HEK293 (cell line): ENCODE measurements around the gene LRBA.

Experiments
- CTCF ChIA-PET: fragments of 350-600 bp; formaldehyde crosslinking; extraction: SDS; loops from one replicate; lab custom pipeline; 2021; ENCODE audit warnings: antibody characterized with exemption; lab: Yijun Ruan, JAX
- POLR2A ChIA-PET: fragments of 300-600 bp; formaldehyde crosslinking; extraction: SDS; loops from one replicate; lab custom pipeline; 2020; ENCODE audit warnings: antibody characterized with exemption, inconsistent platforms; lab: Yijun Ruan, JAX
- H3K27ac ChIP-seq: fragments of 200-500 bp; sonication (Bioruptor generic); 2 replicates; pipeline ENCODE4 v1.5.1; 2014; ENCODE audit warnings: low read depth, low read length, control low read depth, inconsistent platforms; ENCODE audit errors: extremely low read depth
- H3K36me3 ChIP-seq, 2 experiments: fragments of 200-500 bp in 1 of 2; sonication (Bioruptor generic) in 1 of 2; 1 replicate in 1 of 2; 2 replicates in 1 of 2; pipeline ENCODE4 v1.5.1; 2014 to 2017; ENCODE audit warnings: inconsistent platforms in 2 of 2, low read length in 2 of 2; ENCODE audit not compliant: control insufficient read depth in 2 of 2, insufficient read depth in 1 of 2
- H3K4me1 ChIP-seq: fragments of 200-500 bp; sonication (Bioruptor generic); 2 replicates; pipeline ENCODE4 v1.5.1; 2014; ENCODE audit warnings: mild to moderate bottlenecking, low read length, inconsistent platforms; ENCODE audit not compliant: control insufficient read depth, insufficient read depth
- H3K4me3 ChIP-seq: 2 replicates; pipeline ENCODE4 v1.5.1; 2011; ENCODE audit warnings: low read depth, mild to moderate bottlenecking, control low read depth, low read length, moderate library complexity
- H3K9me3 ChIP-seq: fragments of 200-500 bp; sonication (Bioruptor generic); 2 replicates; pipeline ENCODE4 v1.5.1; 2014; ENCODE audit warnings: low read depth, low read length, inconsistent platforms; ENCODE audit not compliant: control insufficient read depth, insufficient read depth
- IKZF3 ChIP-seq: fragments of 450-650 bp; IDR thresholded peaks from 2 replicates; pipeline ENCODE4 v1.5.0; 2018; ENCODE audit warnings: missing biosample characterization, mild to moderate bottlenecking, missing genetic modification characterization, moderate library complexity
- KLF7 ChIP-seq: fragments of 450-650 bp; formaldehyde crosslinking; IDR thresholded peaks from 2 replicates; pipeline ENCODE4 v1.5.1; 2016; ENCODE audit warnings: missing biosample characterization, missing genetic modification characterization, borderline replicate concordance
- MEIS1 ChIP-seq: sonication (generic); formaldehyde crosslinking; IDR thresholded peaks from 2 replicates; pipeline ENCODE4 v1.8.1; 2022; ENCODE audit warnings: missing genetic modification reagents, mild to moderate bottlenecking, borderline replicate concordance
- SALL2 ChIP-seq: fragments of 450-650 bp; formaldehyde crosslinking; IDR thresholded peaks from 2 replicates; pipeline ENCODE4 v1.5.0; 2017; ENCODE audit warnings: missing biosample characterization, mild to moderate bottlenecking, missing genetic modification characterization, borderline replicate concordance
- SCRT2 ChIP-seq: fragments of 450-650 bp; formaldehyde crosslinking; IDR thresholded peaks from 2 replicates; pipeline ENCODE4 v1.5.1; 2016; ENCODE audit warnings: missing biosample characterization, missing genetic modification characterization
- SP3 ChIP-seq: fragments of 450-650 bp; formaldehyde crosslinking; IDR thresholded peaks from 2 replicates; pipeline ENCODE4 v1.5.1; 2016; ENCODE audit warnings: missing biosample characterization, missing genetic modification characterization
- YY1 ChIP-seq: fragments of 450-650 bp; formaldehyde crosslinking; IDR thresholded peaks from 2 replicates; pipeline ENCODE4 v1.5.1; 2018; ENCODE audit warnings: missing biosample characterization, missing genetic modification characterization
- ZNF114 ChIP-seq: fragments of 450-650 bp; formaldehyde crosslinking; IDR thresholded peaks from 2 replicates; pipeline ENCODE4 v1.5.0; 2017; ENCODE audit warnings: missing biosample characterization, missing genetic modification characterization
- ZNF184 ChIP-seq: fragments of 450-650 bp; IDR thresholded peaks from 2 replicates; pipeline ENCODE4 v1.5.1; 2018; ENCODE audit warnings: missing biosample characterization, mild to moderate bottlenecking, missing genetic modification characterization
- ZNF23 ChIP-seq: fragments of 450-650 bp; formaldehyde crosslinking; IDR thresholded peaks from 2 replicates; pipeline ENCODE4 v1.5.1; 2016; ENCODE audit warnings: missing biosample characterization, missing genetic modification characterization, borderline replicate concordance
- ZNF24 ChIP-seq: fragments of 450-650 bp; formaldehyde crosslinking; IDR thresholded peaks from 2 replicates; pipeline ENCODE4 v1.5.1; 2016; ENCODE audit warnings: missing biosample characterization, missing genetic modification characterization
- ZNF248 ChIP-seq: fragments of 450-650 bp; formaldehyde crosslinking; IDR thresholded peaks from 2 replicates; pipeline ENCODE4 v1.5.1; 2017; ENCODE audit warnings: missing biosample characterization, missing genetic modification characterization
- ZNF324 ChIP-seq: fragments of 450-650 bp; formaldehyde crosslinking; IDR thresholded peaks from 2 replicates; pipeline ENCODE4 v1.5.1; 2016; ENCODE audit warnings: missing biosample characterization, missing genetic modification characterization
- ZNF335 ChIP-seq: fragments of 450-650 bp; formaldehyde crosslinking; conservative IDR thresholded peaks from 2 replicates; pipeline ENCODE4 v1.5.1; 2016; ENCODE audit warnings: missing biosample characterization, missing genetic modification characterization
- ZNF394 ChIP-seq: fragments of 450-650 bp; formaldehyde crosslinking; IDR thresholded peaks from 2 replicates; pipeline ENCODE4 v1.5.1; 2016; ENCODE audit warnings: missing biosample characterization, missing genetic modification characterization, mild to moderate bottlenecking, moderate library complexity, borderline replicate concordance
- ZNF473 ChIP-seq: fragments of 450-650 bp; formaldehyde crosslinking; IDR thresholded peaks from 2 replicates; pipeline ENCODE4 v1.5.1; 2017; ENCODE audit warnings: missing biosample characterization, missing genetic modification characterization
- ZNF548 ChIP-seq: fragments of 450-650 bp; formaldehyde crosslinking; IDR thresholded peaks from 2 replicates; pipeline ENCODE4 v1.5.1; 2016; ENCODE audit warnings: missing biosample characterization, missing genetic modification characterization
- ZNF621 ChIP-seq: fragments of 450-650 bp; formaldehyde crosslinking; IDR thresholded peaks from 2 replicates; pipeline ENCODE4 v1.5.1; 2017; ENCODE audit warnings: missing biosample characterization, missing genetic modification characterization
- ZNF660 ChIP-seq: fragments of 450-650 bp; IDR thresholded peaks from 2 replicates; pipeline ENCODE4 v1.5.1; 2018; ENCODE audit warnings: missing biosample characterization, mild to moderate bottlenecking, missing genetic modification characterization
- ZNF830 ChIP-seq: fragments of 450-650 bp; IDR thresholded peaks from 2 replicates; pipeline ENCODE4 v1.5.0; 2018; ENCODE audit warnings: missing biosample characterization, missing genetic modification characterization, low read depth, mild to moderate bottlenecking, moderate library complexity
- TF ChIP-seq, protein P1 (sequence below): sonication (generic); formaldehyde crosslinking; IDR thresholded peaks from 2 replicates; pipeline ENCODE4 v1.8.1; 2022; ENCODE audit warnings: mild to moderate bottlenecking, moderate library complexity, missing genetic modification reagents
- TF ChIP-seq, protein P2 (sequence below): fragments of 450-650 bp; formaldehyde crosslinking; IDR thresholded peaks from 2 replicates; pipeline ENCODE4 v1.5.1; 2016; ENCODE audit warnings: missing biosample characterization, missing genetic modification characterization
- TF ChIP-seq, protein P3 (sequence below): fragments of 450-650 bp; formaldehyde crosslinking; IDR thresholded peaks from 2 replicates; pipeline ENCODE4 v1.5.1; 2017; ENCODE audit warnings: missing biosample characterization, missing genetic modification characterization
- TF ChIP-seq, protein P4 (sequence below): fragments of 450-650 bp; formaldehyde crosslinking; IDR thresholded peaks from 2 replicates; pipeline ENCODE4 v1.5.1; 2016; ENCODE audit warnings: missing biosample characterization, missing genetic modification characterization
- TF ChIP-seq, protein P5 (sequence below): fragments of 450-650 bp; formaldehyde crosslinking; IDR thresholded peaks from 2 replicates; pipeline ENCODE4 v1.5.1; 2016; ENCODE audit warnings: missing biosample characterization, missing genetic modification characterization, low read depth
- TF ChIP-seq, protein P6 (sequence below): fragments of 450-650 bp; formaldehyde crosslinking; IDR thresholded peaks from 2 replicates; pipeline ENCODE4 v1.5.1; 2016; ENCODE audit warnings: missing biosample characterization, missing genetic modification characterization

The LRBA gene

DNA sequence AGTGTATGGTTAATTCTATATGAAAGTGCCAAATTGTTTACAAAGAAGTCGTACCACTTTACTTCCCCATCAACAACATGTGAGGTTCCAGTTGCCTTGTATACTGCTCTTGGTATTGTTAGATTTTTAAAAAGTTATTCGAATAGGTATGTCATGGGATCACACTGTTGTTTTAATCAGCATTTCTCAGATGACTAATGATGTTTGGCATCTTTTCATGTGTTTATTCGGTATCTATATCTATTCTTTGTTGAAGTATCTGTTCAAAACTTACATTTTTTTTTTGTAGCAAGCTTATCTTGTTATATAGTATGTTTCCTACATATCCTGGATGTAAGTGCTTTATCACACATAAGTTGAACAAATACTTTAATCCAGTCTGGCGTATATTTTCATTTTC is 532.5 kb downstream of the LRBA start:
- Histone ChIP-seq H3K9me3 (no peaks in the 10 kb centered on the region), H3K27ac (no peak overlapping the region), H3K4me3 (no peak overlapping the region), H3K36me3 (no peaks in the 10 kb centered on the region), H3K4me1 (no peaks in the 10 kb centered on the region)
- POLR2A ChIA-PET, result no interaction called here
- TF ChIP-seq ZNF335 (tag by site-specific recombination), result no peak
- no peak for TF ChIP-seq SALL2 (tag by site-specific recombination)
- TF ChIP-seq, protein P1, sequence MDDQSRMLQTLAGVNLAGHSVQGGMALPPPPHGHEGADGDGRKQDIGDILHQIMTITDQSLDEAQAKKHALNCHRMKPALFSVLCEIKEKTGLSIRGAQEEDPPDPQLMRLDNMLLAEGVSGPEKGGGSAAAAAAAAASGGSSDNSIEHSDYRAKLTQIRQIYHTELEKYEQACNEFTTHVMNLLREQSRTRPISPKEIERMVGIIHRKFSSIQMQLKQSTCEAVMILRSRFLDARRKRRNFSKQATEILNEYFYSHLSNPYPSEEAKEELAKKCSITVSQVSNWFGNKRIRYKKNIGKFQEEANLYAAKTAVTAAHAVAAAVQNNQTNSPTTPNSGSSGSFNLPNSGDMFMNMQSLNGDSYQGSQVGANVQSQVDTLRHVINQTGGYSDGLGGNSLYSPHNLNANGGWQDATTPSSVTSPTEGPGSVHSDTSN (CRISPR knock-in tag), result no peak
- TF ChIP-seq ZNF621 (tag by site-specific recombination), result no peak
- no peak for TF ChIP-seq SCRT2 (tag by site-specific recombination)
- TF ChIP-seq, protein P2, sequence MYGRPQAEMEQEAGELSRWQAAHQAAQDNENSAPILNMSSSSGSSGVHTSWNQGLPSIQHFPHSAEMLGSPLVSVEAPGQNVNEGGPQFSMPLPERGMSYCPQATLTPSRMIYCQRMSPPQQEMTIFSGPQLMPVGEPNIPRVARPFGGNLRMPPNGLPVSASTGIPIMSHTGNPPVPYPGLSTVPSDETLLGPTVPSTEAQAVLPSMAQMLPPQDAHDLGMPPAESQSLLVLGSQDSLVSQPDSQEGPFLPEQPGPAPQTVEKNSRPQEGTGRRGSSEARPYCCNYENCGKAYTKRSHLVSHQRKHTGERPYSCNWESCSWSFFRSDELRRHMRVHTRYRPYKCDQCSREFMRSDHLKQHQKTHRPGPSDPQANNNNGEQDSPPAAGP (tag by site-specific recombination), result no peak
- TF ChIP-seq, protein P3, sequence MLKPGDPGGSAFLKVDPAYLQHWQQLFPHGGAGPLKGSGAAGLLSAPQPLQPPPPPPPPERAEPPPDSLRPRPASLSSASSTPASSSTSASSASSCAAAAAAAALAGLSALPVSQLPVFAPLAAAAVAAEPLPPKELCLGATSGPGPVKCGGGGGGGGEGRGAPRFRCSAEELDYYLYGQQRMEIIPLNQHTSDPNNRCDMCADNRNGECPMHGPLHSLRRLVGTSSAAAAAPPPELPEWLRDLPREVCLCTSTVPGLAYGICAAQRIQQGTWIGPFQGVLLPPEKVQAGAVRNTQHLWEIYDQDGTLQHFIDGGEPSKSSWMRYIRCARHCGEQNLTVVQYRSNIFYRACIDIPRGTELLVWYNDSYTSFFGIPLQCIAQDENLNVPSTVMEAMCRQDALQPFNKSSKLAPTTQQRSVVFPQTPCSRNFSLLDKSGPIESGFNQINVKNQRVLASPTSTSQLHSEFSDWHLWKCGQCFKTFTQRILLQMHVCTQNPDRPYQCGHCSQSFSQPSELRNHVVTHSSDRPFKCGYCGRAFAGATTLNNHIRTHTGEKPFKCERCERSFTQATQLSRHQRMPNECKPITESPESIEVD (tag by site-specific recombination), result no peak
- TF ChIP-seq, protein P4, sequence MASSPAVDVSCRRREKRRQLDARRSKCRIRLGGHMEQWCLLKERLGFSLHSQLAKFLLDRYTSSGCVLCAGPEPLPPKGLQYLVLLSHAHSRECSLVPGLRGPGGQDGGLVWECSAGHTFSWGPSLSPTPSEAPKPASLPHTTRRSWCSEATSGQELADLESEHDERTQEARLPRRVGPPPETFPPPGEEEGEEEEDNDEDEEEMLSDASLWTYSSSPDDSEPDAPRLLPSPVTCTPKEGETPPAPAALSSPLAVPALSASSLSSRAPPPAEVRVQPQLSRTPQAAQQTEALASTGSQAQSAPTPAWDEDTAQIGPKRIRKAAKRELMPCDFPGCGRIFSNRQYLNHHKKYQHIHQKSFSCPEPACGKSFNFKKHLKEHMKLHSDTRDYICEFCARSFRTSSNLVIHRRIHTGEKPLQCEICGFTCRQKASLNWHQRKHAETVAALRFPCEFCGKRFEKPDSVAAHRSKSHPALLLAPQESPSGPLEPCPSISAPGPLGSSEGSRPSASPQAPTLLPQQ, result no peak
- no peak for TF ChIP-seq ZNF830 (tag by site-specific recombination)
- TF ChIP-seq ZNF324 (tag by site-specific recombination), result no peak
- no peak for TF ChIP-seq SP3 (tag by site-specific recombination)
- no peak for TF ChIP-seq ZNF473 (tag by site-specific recombination)
- CTCF ChIA-PET, result no interaction called here

DNA sequence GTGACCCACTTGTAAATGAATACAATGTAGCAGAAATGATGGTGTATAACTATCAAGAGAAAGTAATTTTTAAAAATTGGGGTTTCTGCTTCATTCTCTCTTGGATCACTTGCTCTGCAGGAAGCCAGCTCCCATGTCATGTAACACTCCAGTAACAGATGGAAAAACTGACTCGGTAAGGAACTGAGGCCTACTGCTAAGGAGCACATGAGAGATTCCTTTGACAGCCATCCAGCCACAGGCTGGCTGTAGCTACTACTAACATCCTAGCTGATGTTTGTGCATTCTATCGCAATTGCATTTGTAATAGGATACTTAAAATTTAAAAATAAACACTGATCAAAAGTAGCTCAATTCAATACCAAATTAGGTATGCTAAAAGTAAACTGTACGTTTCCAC is 535.4 kb downstream of the LRBA start:
- no peaks in the 10 kb centered on the region for H3K9me3 ChIP-seq
- H3K4me1 ChIP-seq, result no peaks in the 10 kb centered on the region
- H3K36me3 ChIP-seq, result no peaks in the 10 kb centered on the region
- CTCF ChIA-PET, result no interaction called here
- H3K27ac ChIP-seq, result no peak overlapping the region
- no peak for TF ChIP-seq KLF7 (tag by site-specific recombination)
- TF ChIP-seq ZNF248 (tag by site-specific recombination), result no peak
- no peak for TF ChIP-seq MEIS1 (CRISPR knock-in tag)
- no peak for TF ChIP-seq ZNF24 (tag by site-specific recombination)
- no peak for TF ChIP-seq YY1 (tag by site-specific recombination)
- H3K4me3 ChIP-seq, result no peak overlapping the region
- POLR2A ChIA-PET, result no interaction called here

DNA sequence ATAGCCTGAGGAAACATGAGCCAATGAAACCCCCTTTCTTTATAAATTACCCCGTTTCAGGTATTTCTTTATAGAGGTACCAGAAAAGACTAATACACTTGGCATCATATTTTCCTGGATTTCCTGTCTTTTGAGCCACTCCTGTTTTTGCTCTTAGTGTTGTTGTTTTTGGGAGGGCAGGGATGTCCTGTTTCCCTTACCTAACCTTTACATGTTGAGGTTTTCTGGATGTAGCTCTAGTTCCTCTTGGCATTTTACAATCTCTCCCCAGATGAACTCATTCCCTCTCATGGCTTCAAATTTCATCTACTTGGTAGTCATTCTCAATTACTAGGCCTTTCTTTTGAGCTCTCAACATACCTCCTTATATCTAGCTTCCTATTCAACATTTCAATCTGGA is 537.2 kb downstream of the LRBA start:
- POLR2A ChIA-PET, result no interaction called here
- no peak for TF ChIP-seq ZNF394 (tag by site-specific recombination)
- TF ChIP-seq ZNF114 (tag by site-specific recombination), result no peak
- TF ChIP-seq, protein P5, sequence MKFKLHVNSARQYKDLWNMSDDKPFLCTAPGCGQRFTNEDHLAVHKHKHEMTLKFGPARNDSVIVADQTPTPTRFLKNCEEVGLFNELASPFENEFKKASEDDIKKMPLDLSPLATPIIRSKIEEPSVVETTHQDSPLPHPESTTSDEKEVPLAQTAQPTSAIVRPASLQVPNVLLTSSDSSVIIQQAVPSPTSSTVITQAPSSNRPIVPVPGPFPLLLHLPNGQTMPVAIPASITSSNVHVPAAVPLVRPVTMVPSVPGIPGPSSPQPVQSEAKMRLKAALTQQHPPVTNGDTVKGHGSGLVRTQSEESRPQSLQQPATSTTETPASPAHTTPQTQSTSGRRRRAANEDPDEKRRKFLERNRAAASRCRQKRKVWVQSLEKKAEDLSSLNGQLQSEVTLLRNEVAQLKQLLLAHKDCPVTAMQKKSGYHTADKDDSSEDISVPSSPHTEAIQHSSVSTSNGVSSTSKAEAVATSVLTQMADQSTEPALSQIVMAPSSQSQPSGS, result no peak
- no peak for TF ChIP-seq ZNF23 (tag by site-specific recombination)
- no peak for TF ChIP-seq ZNF660 (tag by site-specific recombination)
- TF ChIP-seq ZNF548 (tag by site-specific recombination), result no peak
- TF ChIP-seq ZNF184, result no peak
- TF ChIP-seq SCRT2 (tag by site-specific recombination), result no peak
- TF ChIP-seq IKZF3, result no peak
- TF ChIP-seq, protein P6, sequence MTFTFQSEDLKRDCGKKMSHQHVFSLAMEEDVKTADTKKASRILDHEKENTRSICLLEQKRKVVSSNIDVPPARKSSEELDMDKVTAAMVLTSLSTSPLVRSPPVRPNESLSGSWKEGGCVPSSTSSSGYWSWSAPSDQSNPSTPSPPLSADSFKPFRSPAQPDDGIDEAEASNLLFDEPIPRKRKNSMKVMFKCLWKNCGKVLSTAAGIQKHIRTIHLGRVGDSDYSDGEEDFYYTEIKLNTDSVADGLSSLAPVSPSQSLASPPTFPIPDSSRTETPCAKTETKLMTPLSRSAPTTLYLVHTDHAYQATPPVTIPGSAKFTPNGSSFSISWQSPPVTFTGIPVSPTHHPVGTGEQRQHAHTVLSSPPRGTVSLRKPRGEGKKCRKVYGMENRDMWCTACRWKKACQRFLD (tag by site-specific recombination), result no peak

More for the DNA sequence above, 537.2 kb downstream of the LRBA start:
- Histone ChIP-seq H3K9me3 (no peaks in the 10 kb centered on the region), H3K4me3 (no peak overlapping the region), H3K36me3 (no peaks in the 10 kb centered on the region), H3K27ac (no peak overlapping the region), H3K4me1 (no peaks in the 10 kb centered on the region)
- CTCF ChIA-PET, result interaction anchor here (0.7 kb wide), 1 partner anchor 325 kb away, joined by 3 read pairs; no protein-coding TSS in a partner anchor
